Eye (tissue), 1 donor: ENCODE measurements around the gene YES1.
"Not testable (repeated sequence)": the region's sequence is repeated elsewhere in the genome, so short reads cannot be mapped to it uniquely, and the experiment has no call there.

Source experiments
- DNase-seq: peaks from one replicate; pipeline ENCODE4 v3.0.0-alpha.2; 2015

YES1 gene

GRCh38 chr18:717003-717402 is 95.0 kb downstream of the YES1 start:
- DNase-seq, result no peak

- DNase-seq, result no peak
These were observed 96.4 kb downstream of the YES1 start for GRCh38 chr18:715626-716025.

- no peak for DNase-seq
These were observed 98.9 kb downstream of the YES1 start for GRCh38 chr18:713135-713490.

GRCh38 chr18:712401-713134 is 99.5 kb downstream of the YES1 start, which contains the start of gene ENOSF1:
Gene ENOSF1 (minus strand): TSS chr18:712630. CDS start chr18:712587, 43 bp downstream.
- DNase-seq, result peak; percentile 92

- DNase-seq, result peak; percentile 84
These were observed 100.2 kb downstream of the YES1 start for GRCh38 chr18:711657-712400.

GRCh38 chr18:711310-711656 is 100.8 kb downstream of the YES1 start:
- DNase-seq, result no peak

- DNase-seq, result peak; percentile 37
These were observed 101.4 kb downstream of the YES1 start for GRCh38 chr18:710418-711300.

- peak; percentile 26 for DNase-seq
These were observed 102.3 kb downstream of the YES1 start for GRCh38 chr18:709771-710170.

- DNase-seq, result no peak
These were observed 103.9 kb downstream of the YES1 start for GRCh38 chr18:708096-708495.

GRCh38 chr18:706405-706804 is 105.6 kb downstream of the YES1 start:
- no peak for DNase-seq

- no peak for DNase-seq
These were observed 108.7 kb downstream of the YES1 start for GRCh38 chr18:703213-703967.

GRCh38 chr18:697800-698199 is 114.2 kb downstream of the YES1 start:
- no peak for DNase-seq

- DNase-seq, result no peak
These were observed 115.0 kb downstream of the YES1 start for GRCh38 chr18:697012-697411.

- DNase-seq, result no peak
These were observed 118.4 kb downstream of the YES1 start for GRCh38 chr18:693466-694187.

GRCh38 chr18:692824-693223 is 119.2 kb downstream of the YES1 start:
- no peak for DNase-seq

- DNase-seq, result no peak
These were observed 123.7 kb downstream of the YES1 start for GRCh38 chr18:688323-688722.

GRCh38 chr18:686339-687111 is 125.5 kb downstream of the YES1 start:
- peak; percentile 47 for DNase-seq

- no peak for DNase-seq
These were observed 126.6 kb downstream of the YES1 start for GRCh38 chr18:685438-685837.

GRCh38 chr18:683531-683930 is 128.5 kb downstream of the YES1 start:
- no peak for DNase-seq

GRCh38 chr18:682833-683232 is 129.2 kb downstream of the YES1 start:
- no peak for DNase-seq

GRCh38 chr18:682416-682815 is 129.6 kb downstream of the YES1 start:
- DNase-seq, result not testable (repeated sequence)
